ENCODE results near the gene CABLES2. TPM values are rescaled to one million over a fixed set of nuclear protein-coding genes. Genes with fewer than 3 reads are reported as not detected.
A peak's percentile ranks its signal among the peaks of the same experiment; 100 is the strongest.

The CABLES2 gene
- total and polyA plus RNA-seq, 8 donors: 1.4 to 2.9 (median 1.9) TPM

GRCh38 chr20:62436692-62437091 lies 29.6 kb upstream of the CABLES2 start:
- H3K27me3 ChIP-seq: no peaks in the 10 kb centered on the region
- TF ChIP-seq, protein P1, sequence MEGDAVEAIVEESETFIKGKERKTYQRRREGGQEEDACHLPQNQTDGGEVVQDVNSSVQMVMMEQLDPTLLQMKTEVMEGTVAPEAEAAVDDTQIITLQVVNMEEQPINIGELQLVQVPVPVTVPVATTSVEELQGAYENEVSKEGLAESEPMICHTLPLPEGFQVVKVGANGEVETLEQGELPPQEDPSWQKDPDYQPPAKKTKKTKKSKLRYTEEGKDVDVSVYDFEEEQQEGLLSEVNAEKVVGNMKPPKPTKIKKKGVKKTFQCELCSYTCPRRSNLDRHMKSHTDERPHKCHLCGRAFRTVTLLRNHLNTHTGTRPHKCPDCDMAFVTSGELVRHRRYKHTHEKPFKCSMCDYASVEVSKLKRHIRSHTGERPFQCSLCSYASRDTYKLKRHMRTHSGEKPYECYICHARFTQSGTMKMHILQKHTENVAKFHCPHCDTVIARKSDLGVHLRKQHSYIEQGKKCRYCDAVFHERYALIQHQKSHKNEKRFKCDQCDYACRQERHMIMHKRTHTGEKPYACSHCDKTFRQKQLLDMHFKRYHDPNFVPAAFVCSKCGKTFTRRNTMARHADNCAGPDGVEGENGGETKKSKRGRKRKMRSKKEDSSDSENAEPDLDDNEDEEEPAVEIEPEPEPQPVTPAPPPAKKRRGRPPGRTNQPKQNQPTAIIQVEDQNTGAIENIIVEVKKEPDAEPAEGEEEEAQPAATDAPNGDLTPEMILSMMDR (IDR thresholded peaks at IDR 0.05): no peak
- no peak overlapping the region for H3K4me3 ChIP-seq
- no peak overlapping the region for H3K27ac ChIP-seq
- H3K9me3 ChIP-seq: no peaks in the 10 kb centered on the region
- DNase-seq (no peak), FAIRE-seq (no peak), ATAC-seq (no peak)
- WGBS, 2 donors: 88 to 95% methylated on average over 3 of the region's 3 CpGs
- no peaks in the 10 kb centered on the region for H3K36me3 ChIP-seq
- intact Hi-C loops (cut with DNase I): loop anchor here in 1 of 3 donors (10.0 kb wide), 1 partner anchor 58 kb away; no protein-coding TSS in a partner anchor
- no peaks in the 10 kb centered on the region for H3K4me1 ChIP-seq

DNA sequence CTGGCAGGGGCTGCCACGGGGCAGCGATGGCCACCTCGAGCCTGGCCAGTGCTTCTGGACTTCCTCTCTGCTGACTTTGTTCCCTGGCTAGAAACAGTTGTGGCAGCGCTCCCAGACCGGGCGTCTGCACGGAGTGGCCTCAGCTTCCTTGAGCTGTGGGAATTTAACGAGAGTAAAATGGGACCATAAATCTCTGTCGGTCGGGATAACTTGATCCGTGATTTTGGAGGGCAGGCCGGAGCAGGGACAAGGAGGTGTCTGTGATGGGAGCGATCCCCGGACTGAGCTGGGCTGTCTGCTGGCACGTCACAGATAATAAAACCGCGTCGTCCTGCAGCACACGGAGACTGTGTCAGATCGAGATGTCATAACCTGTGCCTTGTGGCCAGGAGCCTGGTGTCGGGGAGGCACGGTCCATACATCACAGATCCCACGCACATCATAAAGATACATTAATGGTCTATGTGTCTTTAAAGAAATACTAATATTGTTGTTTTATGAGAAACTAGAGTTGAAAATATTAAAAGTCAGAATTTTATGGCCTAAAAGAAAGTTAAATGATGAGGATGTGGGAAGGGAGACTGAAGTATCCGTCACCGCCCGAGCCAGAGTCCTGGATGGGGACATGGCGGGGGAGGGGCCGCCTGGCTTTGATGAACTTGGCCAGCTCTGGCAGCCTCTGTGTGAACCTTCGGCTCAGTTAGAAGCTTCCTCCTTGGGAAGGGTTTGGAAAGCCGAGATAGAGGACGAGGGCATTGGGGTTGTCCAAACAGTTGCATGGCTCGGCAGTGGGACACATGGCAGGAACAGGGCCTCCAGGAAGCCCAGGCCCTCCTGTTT lies 26.8 kb upstream of the CABLES2 start:
- intact Hi-C loops (cut with DNase I): loop anchor here in 1 of 3 donors (10.0 kb wide), 1 partner anchor 61 kb away; no protein-coding TSS in a partner anchor
- no peaks in the 10 kb centered on the region for H3K9me3 ChIP-seq
- H3K4me3 ChIP-seq: no peak overlapping the region
- no peaks in the 10 kb centered on the region for H3K27me3 ChIP-seq
- ATAC-seq: peak in 1 of 4 donors; percentile 36
- no peak overlapping the region for H3K27ac ChIP-seq
- FAIRE-seq: no peak
- DNase-seq: no peak
- no peaks in the 10 kb centered on the region for H3K36me3 ChIP-seq
- WGBS, 2 donors: 61 to 69% methylated on average over 32 of the region's 32 CpGs
- H3K4me1 ChIP-seq: no peaks in the 10 kb centered on the region
- TF ChIP-seq, protein P1 (IDR thresholded peaks at IDR 0.05): no peak

DNA sequence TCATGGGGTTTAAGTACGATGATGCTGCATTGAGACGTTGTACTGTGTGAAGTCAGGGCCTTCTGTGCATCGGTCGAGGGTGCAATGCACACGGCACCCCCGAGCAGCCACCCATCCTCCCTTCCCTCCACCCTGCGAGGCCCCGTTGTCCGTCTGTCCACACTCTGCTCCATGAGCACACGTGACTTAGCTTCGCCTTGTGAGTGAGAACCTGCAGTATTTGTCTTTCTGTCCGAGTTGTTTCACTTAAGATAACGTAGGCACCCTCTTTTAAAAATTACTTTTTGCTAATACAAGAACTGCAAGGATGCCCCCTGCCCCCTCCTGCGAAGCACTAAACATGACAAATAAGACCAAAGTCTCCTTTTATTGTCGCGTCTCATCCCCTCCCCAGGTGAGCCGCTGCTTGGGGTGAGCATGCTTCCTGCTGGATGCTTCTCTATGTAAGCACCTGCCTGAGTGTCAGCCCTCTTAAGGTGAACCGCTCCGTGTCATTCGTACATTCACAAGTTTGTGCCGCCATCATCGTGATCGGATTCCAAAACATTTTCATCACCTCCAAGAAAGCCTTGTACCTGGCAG lies 23.9 kb upstream of the CABLES2 start:
- H3K36me3 ChIP-seq: no peaks in the 10 kb centered on the region
- no peak for DNase-seq
- intact Hi-C loops (cut with DNase I): loop anchor here in 1 of 3 donors (10.0 kb wide), 1 partner anchor 64 kb away; no protein-coding TSS in a partner anchor
- H3K9me3 ChIP-seq: no peaks in the 10 kb centered on the region
- H3K4me1 ChIP-seq: peaks cover 10 to 16% (median 14%) of the 10 kb centered on the region in 3 donors
- TF ChIP-seq, protein P1 (IDR thresholded peaks at IDR 0.05): no peak
- WGBS, 2 donors: 42 to 53% methylated on average over 23 of the region's 23 CpGs
- H3K27me3 ChIP-seq: no peaks in the 10 kb centered on the region
- no peak overlapping the region for H3K27ac ChIP-seq
- no peak overlapping the region for H3K4me3 ChIP-seq
- no peak for ATAC-seq
- no peak for FAIRE-seq

DNA sequence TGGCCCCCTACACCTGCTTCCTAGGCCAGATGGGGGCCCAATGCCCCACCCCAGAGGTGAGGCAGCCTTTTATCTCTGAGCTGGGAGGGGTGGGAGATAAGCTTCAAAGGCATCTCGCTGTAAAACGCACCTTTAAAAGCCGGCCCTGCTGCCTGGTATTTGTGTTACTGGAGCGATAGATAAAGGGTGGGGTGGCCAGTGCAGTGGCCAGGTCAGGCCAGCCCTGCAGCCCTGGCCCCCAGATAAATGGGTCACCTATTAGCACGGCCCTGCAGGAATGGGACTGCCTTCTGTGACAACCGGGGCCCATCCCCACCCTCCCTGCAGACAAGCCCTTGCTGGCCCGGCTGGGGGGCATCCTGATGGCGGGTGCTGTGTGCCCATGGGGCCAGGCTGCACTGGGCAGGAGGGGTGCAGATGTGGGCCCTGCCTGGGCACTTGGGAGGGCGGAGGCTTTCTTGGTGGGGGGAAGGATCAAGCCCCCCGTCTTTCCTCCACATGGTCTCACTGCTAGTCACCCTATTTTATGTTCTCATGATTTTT lies 23.3 kb upstream of the CABLES2 start:
- no peak for FAIRE-seq

More for the DNA sequence above, 23.3 kb upstream of the CABLES2 start:
- TF ChIP-seq, protein P1 (IDR thresholded peaks at IDR 0.05): no peak
- WGBS, 2 donors: 42 to 44% methylated on average over 10 of the region's 10 CpGs
- ATAC-seq (no peak), DNase-seq (no peak)
- intact Hi-C loops (cut with DNase I): loop anchor here in 1 of 3 donors (10.0 kb wide), 1 partner anchor 64 kb away; no protein-coding TSS in a partner anchor
- H3K9me3 ChIP-seq: no peaks in the 10 kb centered on the region
- no peaks in the 10 kb centered on the region for H3K27me3 ChIP-seq
- no peaks in the 10 kb centered on the region for H3K36me3 ChIP-seq
- no peak overlapping the region for H3K4me3 ChIP-seq
- no peak overlapping the region for H3K27ac ChIP-seq
- peaks cover 10 to 16% (median 14%) of the 10 kb centered on the region in 3 donors for H3K4me1 ChIP-seq

Data from pancreas (tissue), 10 donors.